Endothelial cell of umbilical vein (primary cell): Measurements from ENCODE around the gene NDUFB10. TPM values are rescaled to one million over a fixed set of nuclear protein-coding genes. Genes with fewer than 3 reads are reported as not detected.

Experiments
- BruUV-seq: library from RNA; stranded (reverse); fragments of 400-500 nt; replicated peaks from 2 replicates; lab custom pipeline; 2021; lab: Mats Ljungman, UMichigan
- CTCF ChIA-PET: fragments of 300-600, 350-600 bp; sonication (Branson Sonifier 250); formaldehyde crosslinking; loops from one replicate; lab custom pipeline; 2021; ENCODE audit warnings: antibody characterized with exemption, inconsistent platforms; lab: Charles Lee
- POLR2A ChIA-PET: fragments of 300-600, 350-600 bp; sonication (Branson Sonifier 250); formaldehyde crosslinking; loops from one replicate; lab custom pipeline; 2021; ENCODE audit warnings: antibody characterized with exemption, inconsistent platforms; lab: Charles Lee
- DNase-seq: peaks from one replicate; pipeline ENCODE4 v3.0.0-alpha.2; 2011; ENCODE audit warnings: low read depth, low spot score
- FAIRE-seq: peaks from 2 replicates; lab custom pipeline; 2011; peaks lifted over from hg19 to GRCh38; lab: Jason Lieb, UNC
- H2AFZ ChIP-seq: 2 replicates; pipeline ENCODE4 v1.6.0; 2012; ENCODE audit warnings: low read depth, low read length, control low read depth, inconsistent platforms
- H3K27ac ChIP-seq: 2 replicates; pipeline ENCODE4 v1.5.1; 2011; ENCODE audit warnings: low read depth, mild to moderate bottlenecking, control low read depth, low read length, moderate library complexity; ENCODE audit not compliant: insufficient read depth
- H3K27me3 ChIP-seq, 2 experiments: 2 replicates each; pipeline versions ENCODE4 v1.6.0 to v1.6.1; 2011; ENCODE audit warnings: low read length in 2 of 2, mixed read lengths in 1 of 2; ENCODE audit not compliant: control insufficient read depth in 2 of 2, insufficient read depth in 2 of 2
- H3K36me3 ChIP-seq, 2 experiments: 2 replicates in 1 of 2; 3 replicates in 1 of 2; pipeline ENCODE4 v1.5.1; 2011; ENCODE audit warnings: low read length in 2 of 2, mild to moderate bottlenecking in 1 of 2, moderate library complexity in 1 of 2; ENCODE audit not compliant: control insufficient read depth in 2 of 2, insufficient read depth in 2 of 2; ENCODE audit errors: extremely low read depth in 1 of 2
- H3K4me1 ChIP-seq: 3 replicates; pipeline ENCODE4 v1.5.1; 2011; ENCODE audit warnings: mild to moderate bottlenecking, low read length; ENCODE audit not compliant: control insufficient read depth, insufficient read depth; ENCODE audit errors: extremely low read depth
- H3K4me2 ChIP-seq: 2 replicates; pipeline ENCODE4 v1.6.1; 2011; ENCODE audit warnings: low read length, control low read depth, mixed read lengths; ENCODE audit not compliant: insufficient read depth
- H3K4me3 ChIP-seq, 3 experiments: fragments of 200-600 bp in 1 of 3; sonication (generic), shearing (Covaris generic) in 1 of 3; replicated peaks in 1 of 3; 2 replicates each; pipeline ENCODE4 v1.5.1; 2011 to 2016; ENCODE audit warnings: control low read depth in 3 of 3, low read length in 3 of 3, mild to moderate bottlenecking in 2 of 3, inconsistent platforms in 1 of 3, low read depth in 1 of 3, moderate library complexity in 1 of 3; ENCODE audit not compliant: insufficient read depth in 1 of 3
- H3K79me2 ChIP-seq: 2 replicates; pipeline ENCODE4 v1.6.0; 2012; ENCODE audit warnings: low read length, inconsistent platforms; ENCODE audit not compliant: control insufficient read depth, insufficient read depth
- H3K9ac ChIP-seq: replicated peaks from 2 replicates; pipeline ENCODE3; 2011; ENCODE audit warnings: low read length, control low read depth; ENCODE audit not compliant: insufficient read depth; ENCODE audit errors: extremely low read depth
- H3K9me1 ChIP-seq: replicated peaks from 3 replicates; pipeline ENCODE4 v1.6.0; 2011; ENCODE audit warnings: mild to moderate bottlenecking, low read length; ENCODE audit not compliant: control insufficient read depth, insufficient read depth; ENCODE audit errors: extremely low read depth
- H3K9me3 ChIP-seq: replicated peaks from 2 replicates; pipeline ENCODE4 v1.5.1; 2012; ENCODE audit warnings: low read length, inconsistent platforms; ENCODE audit not compliant: control insufficient read depth, insufficient read depth
- H4K20me1 ChIP-seq: replicated peaks from 2 replicates; pipeline ENCODE3; 2011; ENCODE audit warnings: mild to moderate bottlenecking, low read length; ENCODE audit not compliant: control insufficient read depth, insufficient read depth; ENCODE audit errors: extremely low read depth
- EZH2 ChIP-seq: IDR thresholded peaks from 2 replicates; pipeline ENCODE4 v1.6.1; 2012; ENCODE audit warnings: borderline replicate concordance, low read depth, mild to moderate bottlenecking, moderate library complexity, low read length, inconsistent platforms; ENCODE audit not compliant: severe bottlenecking
- FOS ChIP-seq: IDR thresholded peaks from 2 replicates; pipeline ENCODE4 v1.6.1; 2011; ENCODE audit warnings: mild to moderate bottlenecking, low read length, moderate library complexity, borderline replicate concordance; ENCODE audit not compliant: insufficient read depth
- GATA2 ChIP-seq: IDR thresholded peaks from 2 replicates; pipeline ENCODE4 v1.7.0; 2011; ENCODE audit warnings: low read depth, mild to moderate bottlenecking, moderate library complexity, mixed read lengths, low read length; ENCODE audit not compliant: insufficient read length, insufficient read depth
- JUN ChIP-seq: IDR thresholded peaks from 2 replicates; pipeline ENCODE4 v1.6.1; 2011; ENCODE audit warnings: borderline replicate concordance, low read depth; ENCODE audit not compliant: insufficient read length, insufficient read depth
- MYC ChIP-seq: IDR thresholded peaks from one replicate; pipeline ENCODE4 v1.6.1; 2011; ENCODE audit warnings: mild to moderate bottlenecking, low read depth, low read length
- POLR2A ChIP-seq: IDR thresholded peaks from 2 replicates; pipeline ENCODE4 v1.6.1; 2012; ENCODE audit warnings: low read depth, mild to moderate bottlenecking, control low read depth, low read length
- POLR2AphosphoS5 ChIP-seq: IDR thresholded peaks from 2 replicates; pipeline ENCODE4 v1.6.1; 2012; ENCODE audit warnings: low read depth, mild to moderate bottlenecking, control low read depth, low read length, moderate library complexity; ENCODE audit not compliant: insufficient read depth
- dilution Hi-C: fragments of 300-500 bp; cut with MboI; formaldehyde crosslinking; loops from one replicate; pipeline ENCODE4 v1.15.0; 2019; ENCODE audit warnings: low sequenced_read_pairs; ENCODE audit not compliant: extremely low pct_ligation_motif_present
- intact Hi-C: fragments of 100-400 bp; cut with micrococcal nuclease; formaldehyde crosslinking; loops from one replicate; pipeline ENCODE4 v1.10.0; 2022
- polyA plus RNA-seq, 4 experiments: library from polyadenylated mRNA; depleted of rRNA in 3 of 4; stranded (reverse) in 3 of 4; unstranded in 1 of 4; fragments of >200 nt; gene quantifications; 2 replicates each; pipeline versions ENCODE4 v1.2.1 to v1.2.3, GENCODE V29; 2011 to 2012; ENCODE audit warnings: missing spikeins in 1 of 4
- total RNA-seq: library from RNA; stranded (reverse); gene quantifications from 2 replicates; pipeline ENCODE4 v1.2.3, GENCODE V29; 2021
- TF ChIP-seq, protein P1 (sequence below), 2 donors: IDR thresholded peaks; 1 replicate in 1 of 2; 2 replicates in 1 of 2; pipeline ENCODE4 v1.5.1; 2011; ENCODE audit warnings: low read length in 2 of 2, mild to moderate bottlenecking in 2 of 2, moderate library complexity in 2 of 2, control low read depth in 1 of 2, inconsistent platforms in 1 of 2, low read depth in 1 of 2; ENCODE audit not compliant: insufficient read depth in 1 of 2; ENCODE audit errors: extremely low read depth in 1 of 2
- TF ChIP-seq, protein P2 (sequence below): IDR thresholded peaks from 2 replicates; pipeline ENCODE4 v1.6.1; 2011; ENCODE audit not compliant: insufficient read depth, insufficient read length

The NDUFB10 gene
- total and polyA plus RNA-seq, 2 donors (not counting 3 experiments of a cell fraction or from before 2014, with no cell fraction given), result 124 to 167 TPM

DNA sequence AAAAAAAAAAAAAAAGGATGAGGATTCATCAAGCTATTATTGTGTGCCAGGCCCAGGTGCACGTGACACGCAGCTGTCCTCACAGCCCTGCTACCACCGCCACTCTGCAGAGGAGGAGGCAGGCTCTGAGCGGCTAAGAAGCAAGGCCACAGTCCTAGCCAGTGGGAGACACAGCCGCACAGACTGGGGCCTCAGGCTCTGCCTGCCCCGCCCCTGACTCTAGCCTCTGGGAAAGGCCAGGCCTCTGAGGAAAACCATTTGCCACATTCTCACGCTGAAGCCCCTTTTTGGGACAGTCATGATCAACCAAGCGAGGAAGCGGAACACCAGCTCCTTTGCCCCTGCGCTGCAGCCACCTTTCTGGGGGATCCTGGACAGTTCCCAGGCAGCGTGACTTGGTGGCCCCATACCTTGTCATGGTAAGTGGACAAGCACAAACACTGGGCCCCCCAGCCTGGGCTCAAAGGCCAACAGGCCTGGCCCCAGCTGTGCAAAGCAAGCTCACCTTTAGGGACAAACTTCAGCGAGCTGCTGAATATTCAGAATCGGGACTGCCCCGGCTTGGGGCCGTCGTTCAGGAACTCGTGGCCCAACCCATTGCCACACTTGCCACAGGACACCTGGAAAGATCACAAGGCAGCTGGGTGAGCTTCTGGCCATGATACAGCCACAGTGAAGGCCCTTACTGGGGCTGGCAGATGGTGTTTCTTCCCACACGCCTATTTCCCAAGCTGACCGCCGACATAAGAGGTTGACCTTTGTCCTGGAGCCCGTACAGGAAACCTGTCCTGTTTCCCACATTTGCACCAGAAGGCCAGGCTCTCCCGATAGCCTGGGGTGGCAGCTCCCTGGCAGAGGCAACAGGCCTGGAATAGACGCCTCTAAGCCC lies 18.8 kb upstream of the NDUFB10 start:
- DNase-seq (no peak), FAIRE-seq (no peak)
- Histone ChIP-seq H3K79me2 (no peaks in the 10 kb centered on the region), H3K4me3 (no peak overlapping the region), H3K36me3 (peaks cover 0 to 15% of the 10 kb centered on the region in 2 experiments), H3K4me2 (no peak overlapping the region), H4K20me1 (no peaks in the 10 kb centered on the region), H2AFZ (no peak overlapping the region), H3K9ac (no peak overlapping the region), H3K9me1 (no peaks in the 10 kb centered on the region), H3K4me1 (peaks cover 12% of the 10 kb centered on the region), H3K27me3 (no peaks in the 10 kb centered on the region), H3K9me3 (no peaks in the 10 kb centered on the region), H3K27ac (no peak overlapping the region)
- POLR2A ChIA-PET, result no interaction called here
- no TSS peak for BruUV-seq
- TF ChIP-seq GATA2, result no peak
- TF ChIP-seq MYC, result no peak
- TF ChIP-seq EZH2, result no peak
- TF ChIP-seq, protein P1, sequence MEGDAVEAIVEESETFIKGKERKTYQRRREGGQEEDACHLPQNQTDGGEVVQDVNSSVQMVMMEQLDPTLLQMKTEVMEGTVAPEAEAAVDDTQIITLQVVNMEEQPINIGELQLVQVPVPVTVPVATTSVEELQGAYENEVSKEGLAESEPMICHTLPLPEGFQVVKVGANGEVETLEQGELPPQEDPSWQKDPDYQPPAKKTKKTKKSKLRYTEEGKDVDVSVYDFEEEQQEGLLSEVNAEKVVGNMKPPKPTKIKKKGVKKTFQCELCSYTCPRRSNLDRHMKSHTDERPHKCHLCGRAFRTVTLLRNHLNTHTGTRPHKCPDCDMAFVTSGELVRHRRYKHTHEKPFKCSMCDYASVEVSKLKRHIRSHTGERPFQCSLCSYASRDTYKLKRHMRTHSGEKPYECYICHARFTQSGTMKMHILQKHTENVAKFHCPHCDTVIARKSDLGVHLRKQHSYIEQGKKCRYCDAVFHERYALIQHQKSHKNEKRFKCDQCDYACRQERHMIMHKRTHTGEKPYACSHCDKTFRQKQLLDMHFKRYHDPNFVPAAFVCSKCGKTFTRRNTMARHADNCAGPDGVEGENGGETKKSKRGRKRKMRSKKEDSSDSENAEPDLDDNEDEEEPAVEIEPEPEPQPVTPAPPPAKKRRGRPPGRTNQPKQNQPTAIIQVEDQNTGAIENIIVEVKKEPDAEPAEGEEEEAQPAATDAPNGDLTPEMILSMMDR (IDR thresholded peaks at IDR 0.05; ENCODE audit: extremely low read depth in 1 of 2, insufficient read depth in 1 of 2, low read depth in 1 of 2, low read length in 2 of 2), result no peak
- no peak for TF ChIP-seq POLR2A
- no peak for TF ChIP-seq JUN
- TF ChIP-seq FOS, result no peak
- no peak for TF ChIP-seq POLR2AphosphoS5
- TF ChIP-seq, protein P2, sequence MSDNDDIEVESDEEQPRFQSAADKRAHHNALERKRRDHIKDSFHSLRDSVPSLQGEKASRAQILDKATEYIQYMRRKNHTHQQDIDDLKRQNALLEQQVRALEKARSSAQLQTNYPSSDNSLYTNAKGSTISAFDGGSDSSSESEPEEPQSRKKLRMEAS, result no peak
- intact Hi-C loops (no loop called here), dilution Hi-C loops (no loop called here)
- CTCF ChIA-PET, result interaction anchor here (1.0 kb wide), 2 partner anchors 31 to 200 kb away, joined by 3 read pairs; no protein-coding TSS in a partner anchor
